Stimulated activated CD4-positive, alpha-beta T cell treated with anti-CD3 and anti-CD28 coated beads, Interleukin-4, amount 100 ng/mL, for 24 hours (primary cell): Measurements from ENCODE around the gene KCNC3.

Source experiments
- DNase-seq: peaks from one replicate; pipeline ENCODE4 v3.0.0-alpha.2; 2020

Gene KCNC3

DNA sequence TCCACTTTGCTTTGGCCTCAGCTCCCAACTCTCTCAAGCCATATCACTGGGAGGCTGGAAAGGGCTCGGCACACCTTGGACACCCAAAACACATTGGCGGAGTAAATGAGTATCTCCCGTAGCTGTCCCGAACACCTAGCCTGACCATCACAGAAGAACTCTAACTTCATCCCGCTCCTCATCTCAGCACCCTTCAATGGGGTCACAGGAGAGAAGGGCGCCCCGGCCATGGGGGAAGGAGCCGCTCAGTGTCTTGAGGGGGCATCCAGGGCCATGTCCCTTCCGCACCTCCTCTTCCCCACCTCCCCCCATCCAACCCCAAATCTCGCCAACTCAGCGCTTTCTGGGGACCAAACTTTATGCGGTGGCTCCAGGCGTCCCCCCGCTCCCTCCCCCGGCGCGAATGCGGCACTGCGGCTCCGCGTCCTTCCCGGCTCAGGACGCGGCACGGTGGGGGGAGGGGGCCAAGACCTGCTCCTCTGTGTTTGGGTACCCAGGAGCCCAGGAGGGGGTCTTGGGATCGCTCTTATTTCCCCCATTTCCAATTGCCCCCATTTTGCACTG, 3.0 kb downstream of the KCNC3 start:
- DNase-seq, result no peak

GRCh38 chr19:50325310-50326100, 3.7 kb downstream of the KCNC3 start:
- peak; percentile 71 for DNase-seq

- no peak for DNase-seq
These were observed 4.8 kb downstream of the KCNC3 start for GRCh38 chr19:50324331-50324730.

- DNase-seq, result no peak
These were observed 5.4 kb downstream of the KCNC3 start for GRCh38 chr19:50323782-50324133.

- DNase-seq, result no peak
These were observed 6.0 kb downstream of the KCNC3 start for GRCh38 chr19:50322931-50323781.

- DNase-seq, result no peak
These were observed 6.9 kb downstream of the KCNC3 start for GRCh38 chr19:50322234-50322633.

GRCh38 chr19:50321831-50322230, 7.3 kb downstream of the KCNC3 start:
- no peak for DNase-seq

DNA sequence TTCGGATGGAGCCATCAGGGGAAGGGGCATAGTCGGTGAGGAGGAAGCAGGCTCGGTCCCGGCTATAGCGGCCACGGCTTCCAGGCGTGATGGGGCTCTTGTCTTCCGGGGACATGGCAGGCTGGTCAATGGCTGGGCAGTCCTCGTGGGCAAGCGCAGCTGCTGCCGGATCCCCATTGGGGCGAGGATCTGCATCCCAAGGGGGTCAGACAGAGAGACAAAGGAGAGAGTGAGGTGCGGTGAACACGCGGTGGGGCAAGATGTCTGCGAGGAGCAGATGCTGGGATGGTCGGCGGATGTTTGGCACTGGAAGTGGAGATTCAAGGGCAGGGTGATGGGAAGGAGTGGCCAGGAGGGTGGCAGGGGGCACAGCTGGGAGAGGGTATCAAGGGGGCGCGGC, 8.6 kb downstream of the KCNC3 start:
- DNase-seq, result no peak

DNA sequence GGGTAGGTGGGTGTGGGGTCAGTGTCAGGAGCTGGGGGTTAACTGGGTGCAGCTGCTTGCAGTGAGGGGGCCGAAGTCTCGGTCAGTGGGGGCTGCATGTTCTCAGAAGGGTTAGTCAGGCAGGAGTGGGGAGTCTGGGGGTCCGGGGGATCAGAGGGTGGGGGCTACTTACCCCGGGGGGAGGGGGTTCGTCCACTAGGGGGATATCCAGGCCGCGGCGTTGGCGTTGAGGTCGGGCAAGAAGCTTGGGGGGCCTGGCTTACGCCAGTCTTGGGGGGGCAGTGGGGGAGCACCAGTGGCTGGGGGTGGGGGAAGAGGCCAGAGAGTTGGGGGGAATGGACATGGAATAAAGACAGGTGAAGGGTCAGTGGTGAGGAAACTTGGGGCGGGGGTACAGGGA, 9.1 kb downstream of the KCNC3 start:
- no peak for DNase-seq

DNA sequence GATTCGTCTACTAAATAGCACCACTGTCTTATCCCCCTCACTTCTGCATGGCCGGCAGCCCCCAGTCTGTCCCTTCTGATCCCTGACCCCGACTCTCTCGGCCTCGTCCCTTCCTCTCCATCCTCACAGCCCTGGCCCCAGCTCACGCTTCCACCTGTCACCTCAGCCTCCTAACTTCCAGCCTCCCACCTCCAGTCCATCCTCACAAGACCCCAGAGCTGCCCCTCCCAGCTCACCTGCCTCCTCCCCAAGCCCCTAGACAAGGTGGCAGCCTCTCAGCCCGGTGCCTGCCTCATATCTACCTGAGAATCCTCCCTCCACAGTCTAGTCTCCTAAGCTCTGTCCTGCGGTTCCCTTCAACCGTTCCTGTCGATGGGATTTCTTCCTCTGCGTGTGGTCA, 10.0 kb downstream of the KCNC3 start:
- no peak for DNase-seq

- DNase-seq, result no peak
These were observed 10.7 kb downstream of the KCNC3 start for GRCh38 chr19:50318438-50318837.

DNA sequence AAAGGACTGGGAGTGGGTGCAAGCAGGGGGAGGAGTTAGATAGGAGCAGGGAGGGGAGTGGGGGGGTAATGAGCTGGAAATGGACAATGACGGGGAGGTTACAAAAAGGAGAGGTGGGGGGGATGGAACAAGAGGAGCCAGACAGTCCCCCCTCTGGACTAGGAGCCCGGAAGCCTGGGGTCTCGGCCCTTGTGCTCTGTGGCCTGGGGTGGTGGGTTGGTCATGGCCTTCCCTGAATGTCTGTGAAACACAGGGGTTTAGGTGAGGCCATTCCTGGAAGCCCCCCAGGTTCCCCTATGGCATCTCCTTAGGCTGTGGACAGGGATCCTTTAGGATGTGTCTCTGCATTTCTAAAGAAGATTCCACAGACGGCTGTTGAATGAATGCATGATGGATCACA, 12.1 kb downstream of the KCNC3 start:
- no peak for DNase-seq

DNA sequence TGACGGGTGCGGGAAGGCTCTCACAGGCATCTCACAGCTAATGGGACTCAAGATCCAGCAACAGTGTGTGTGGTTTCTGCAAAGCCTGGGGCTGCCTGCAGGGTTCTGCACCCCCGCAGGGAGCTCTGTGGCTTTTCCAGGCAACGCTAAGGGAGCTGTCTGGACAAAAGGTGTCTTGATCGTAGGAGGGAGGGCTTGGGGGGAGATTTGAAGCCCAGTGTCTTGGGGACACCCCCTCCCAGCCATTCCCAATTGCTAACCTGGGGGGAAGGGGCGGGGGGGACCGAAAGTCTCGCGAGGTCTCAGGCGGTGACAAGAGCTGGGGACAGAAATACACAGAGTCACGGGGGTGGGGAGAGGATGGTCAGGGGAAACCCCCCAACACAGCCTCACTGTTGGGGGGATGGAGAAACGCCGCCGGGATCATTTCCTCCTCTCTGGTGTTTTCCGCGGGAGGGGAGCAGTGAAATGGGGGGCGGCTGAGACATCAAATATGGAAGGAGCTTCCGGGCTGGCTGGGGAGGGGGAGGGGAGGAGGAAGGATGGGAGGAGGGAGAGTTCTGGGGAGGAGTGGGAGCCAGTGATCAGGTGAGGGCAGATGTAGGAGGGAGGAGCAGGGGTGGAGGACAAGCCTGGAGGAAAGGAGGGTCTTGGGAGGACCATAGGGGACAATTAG, 13.3 kb downstream of the KCNC3 start:
- DNase-seq, result peak; percentile 28

GRCh38 chr19:50314724-50315708, 14.2 kb downstream of the KCNC3 start:
- DNase-seq, result no peak

- DNase-seq, result no peak
These were observed 15.2 kb downstream of the KCNC3 start for GRCh38 chr19:50313812-50314536.

DNA sequence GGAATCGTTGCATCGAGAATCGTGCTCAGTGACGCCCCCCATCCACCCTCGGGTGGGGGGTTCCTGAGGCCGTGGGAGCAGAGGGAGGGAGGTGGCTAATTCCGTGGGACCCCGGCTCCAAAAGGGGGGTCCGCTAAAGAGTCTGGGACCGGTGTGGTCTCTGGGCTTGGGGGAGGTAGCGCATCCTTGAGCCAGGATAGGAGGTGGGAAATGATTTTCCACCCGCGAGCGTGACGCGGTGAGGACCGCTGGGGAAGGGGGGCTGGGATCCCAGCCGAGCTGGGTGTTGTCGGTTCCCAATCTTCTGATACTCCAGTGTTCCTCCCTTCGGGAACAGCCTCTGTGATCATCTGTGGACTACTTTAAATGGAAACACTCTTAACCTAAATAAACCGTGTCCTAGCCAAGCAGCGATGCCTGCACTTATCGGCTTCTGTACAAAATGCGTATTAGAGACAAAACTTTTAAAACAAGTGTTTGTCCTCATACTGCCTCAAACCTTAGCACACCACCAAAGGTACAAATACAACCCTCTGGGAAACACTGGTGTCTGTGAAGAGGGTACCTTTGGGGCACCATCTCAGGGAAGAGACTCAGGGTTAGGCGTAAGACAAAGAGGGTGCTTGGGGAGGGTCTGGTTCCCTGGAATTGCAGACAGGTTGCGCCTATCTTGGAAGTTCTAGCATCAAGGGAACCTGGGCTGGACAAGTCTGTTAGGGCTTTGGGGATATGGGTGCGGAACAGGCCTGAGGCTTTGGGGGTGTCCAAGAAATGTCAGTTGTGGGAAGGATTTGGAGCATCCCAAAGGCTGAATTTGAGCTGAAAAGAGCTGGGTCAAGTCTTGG, 16.0 kb downstream of the KCNC3 start:
- no peak for DNase-seq

DNA sequence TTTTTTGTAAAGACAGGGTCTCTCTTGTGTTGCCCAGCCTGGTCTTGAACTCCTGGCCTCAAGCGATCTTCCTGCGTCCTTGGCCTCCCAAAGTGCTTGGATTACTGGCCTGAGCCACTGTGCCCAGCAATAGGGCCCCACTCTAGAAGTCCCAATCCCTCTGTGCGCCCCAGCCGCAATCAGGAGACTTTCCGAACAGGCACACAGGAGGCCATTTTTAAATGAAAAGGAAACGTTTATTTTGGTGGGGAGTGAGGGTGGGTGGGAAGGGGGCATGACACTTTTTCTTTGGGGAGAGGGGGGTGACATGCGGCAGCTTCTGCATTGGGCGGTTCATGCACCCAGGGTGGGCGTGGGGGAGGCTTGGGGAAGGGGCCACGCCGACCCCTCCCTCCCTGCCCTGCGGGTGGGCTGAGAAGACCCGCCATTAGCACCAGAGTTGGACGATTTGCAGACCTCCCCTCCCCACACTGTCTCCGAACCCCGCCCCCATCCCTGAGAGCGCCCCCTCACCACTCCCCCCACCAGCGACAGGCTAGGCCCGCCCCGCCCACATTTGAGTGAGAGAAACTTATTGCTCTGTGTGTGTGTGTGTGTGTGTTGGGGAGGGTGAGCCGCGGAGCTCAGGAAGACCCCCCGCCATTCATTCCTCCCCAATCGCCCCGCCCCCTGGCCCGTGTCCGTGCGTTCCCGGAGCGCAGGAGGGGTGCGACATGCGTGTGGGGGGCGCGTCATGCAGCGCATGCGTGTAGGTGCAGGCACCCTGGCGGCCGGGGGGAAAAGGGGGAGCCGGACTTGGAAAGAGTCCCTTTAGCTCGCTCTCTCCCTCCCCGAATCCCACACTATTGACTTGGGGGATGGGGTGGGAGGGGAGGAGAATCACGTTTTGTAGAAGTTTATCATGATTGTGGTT, 17.2 kb downstream of the KCNC3 start:
- DNase-seq, result no peak

DNA sequence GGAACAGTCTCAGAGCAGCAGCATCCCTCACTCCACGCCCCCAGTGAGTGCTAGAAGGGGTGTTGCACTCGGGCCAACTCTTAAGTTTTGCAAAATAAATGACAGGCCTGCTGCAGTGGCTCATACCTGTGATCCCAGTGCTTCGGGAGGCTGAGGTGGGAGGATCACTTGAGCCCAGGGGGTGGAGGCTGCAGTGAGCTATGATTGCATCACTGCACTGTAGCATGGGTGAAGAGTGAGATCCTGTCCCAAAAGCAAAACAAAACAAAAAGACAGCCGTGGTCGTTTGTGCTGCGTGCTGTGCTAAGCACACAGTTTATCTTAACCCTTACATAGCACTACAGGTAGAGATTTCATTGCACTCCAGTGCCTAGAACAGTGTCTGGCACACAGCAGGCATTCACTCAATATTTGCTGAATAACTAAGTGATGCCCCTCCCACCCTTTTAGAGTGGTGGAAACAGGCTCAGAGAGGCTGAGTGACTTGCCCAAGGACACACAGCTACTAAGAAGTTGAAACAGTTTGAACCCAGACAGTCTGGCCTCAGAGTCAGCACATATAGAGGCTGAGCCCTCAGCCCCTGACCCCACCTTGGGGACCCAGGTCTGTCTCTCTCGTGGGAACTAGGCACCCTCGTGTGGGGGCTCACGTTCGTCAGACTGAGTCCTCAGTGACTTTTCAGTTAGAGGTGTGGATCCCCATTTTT, 18.3 kb downstream of the KCNC3 start:
- no peak for DNase-seq
